ENCODE results near the gene DPP8. TPM values are rescaled to one million over a fixed set of nuclear protein-coding genes. Genes with fewer than 3 reads are reported as not detected.

Gene DPP8
- total and polyA plus RNA-seq, 2 donors (not counting 1 experiment from before 2014, with no cell fraction given), result 17.1 to 65.2 TPM

DNA sequence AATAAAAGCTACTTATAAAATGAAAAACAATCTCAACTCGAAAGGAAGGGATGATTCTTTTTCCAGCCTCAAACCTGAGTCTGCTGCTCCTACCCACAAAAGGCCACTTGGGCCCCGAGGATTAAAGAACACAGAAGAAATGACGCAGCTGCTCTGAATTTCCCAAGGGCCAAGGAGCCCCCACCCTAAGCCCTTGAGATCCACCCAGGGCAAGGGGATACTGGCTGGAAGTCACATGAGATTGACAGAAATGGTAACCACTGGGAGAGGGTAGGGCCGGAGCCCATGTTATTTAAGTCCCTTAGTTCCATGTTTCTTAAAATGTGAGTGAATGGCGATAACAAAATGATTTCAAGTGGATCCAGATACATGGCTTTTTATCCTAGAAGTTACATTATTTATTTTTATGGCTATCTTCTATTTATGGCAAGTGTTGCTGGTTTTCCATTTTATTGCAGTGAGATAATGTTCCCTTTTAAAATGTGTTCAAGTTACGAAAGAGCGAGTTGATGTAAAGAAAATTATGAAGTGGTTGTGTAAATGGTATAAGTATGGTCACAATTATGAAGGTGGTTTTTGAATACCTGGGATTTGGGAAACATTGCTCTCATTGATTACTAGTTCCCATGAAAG, 111.6 kb downstream of the DPP8 start:
- H3K4me3 ChIP-seq (ENCODE audit: control extremely low read depth in 1 of 5, extremely low read depth in 1 of 5, insufficient read depth in 1 of 5, low read depth in 2 of 5, low read length in 4 of 5), result no peak overlapping the region
- WGBS (ENCODE audit: insufficient coverage), result 100% methylated on average over 1 of the region's 7 CpGs
- intact Hi-C loops (cut with micrococcal nuclease), result no loop called here
- H3K9me3 Mint-ChIP-seq (ENCODE audit: insufficient read depth), result no peaks in the 10 kb centered on the region
- peaks cover 0 to 23% (median 4%) of the 10 kb centered on the region in 4 experiments for H3K27me3 ChIP-seq (replicated peaks in 1 of 4; ENCODE audit: control extremely low read depth in 1 of 4, control insufficient read depth in 3 of 4, insufficient read depth in 4 of 4, low read length in 3 of 4)
- H3K79me2 ChIP-seq (ENCODE audit: control insufficient read depth, insufficient read depth, low read length), result no peaks in the 10 kb centered on the region
- H3K4me1 Mint-ChIP-seq, result peaks cover 11% of the 10 kb centered on the region
- no peaks in the 10 kb centered on the region for H4K20me1 ChIP-seq (ENCODE audit: control insufficient read depth, insufficient read depth, low read length, poor library complexity, severe bottlenecking)
- H3K27me3 Mint-ChIP-seq, result peaks cover 20% of the 10 kb centered on the region
- no peak for DNase-seq
- H3K9ac ChIP-seq (ENCODE audit: low read length), result no peak overlapping the region
- H3K4me1 ChIP-seq (ENCODE audit: control insufficient read depth in 2 of 2, insufficient read depth in 2 of 2, low read length in 2 of 2), result peaks cover 8 to 11% of the 10 kb centered on the region in 2 donors
- H3K27ac Mint-ChIP-seq, result no peak overlapping the region
- H3K4me3 Mint-ChIP-seq, result no peak overlapping the region
- ATAC-seq (ENCODE audit: low read depth), result no peak
- CTCF ChIA-PET, result interaction anchor here (0.9 kb wide), 1 partner anchor 21 kb away, joined by 3 read pairs; no protein-coding TSS in a partner anchor
- no peak overlapping the region for H2AFZ ChIP-seq (ENCODE audit: insufficient read depth, low read depth, low read length, poor library complexity, severe bottlenecking)
- no peak overlapping the region for H3K27ac ChIP-seq (ENCODE audit: low read length in 2 of 2)
- H3K4me2 ChIP-seq (replicated peaks; ENCODE audit: low read depth, low read length, poor library complexity, severe bottlenecking), result no peak overlapping the region
- TF ChIP-seq EZH2 (IDR thresholded peaks at IDR 0.05; ENCODE audit: borderline replicate concordance, insufficient read depth, low read depth, low read length, poor library complexity, severe bottlenecking), result no peak
- TF ChIP-seq, protein P1, sequence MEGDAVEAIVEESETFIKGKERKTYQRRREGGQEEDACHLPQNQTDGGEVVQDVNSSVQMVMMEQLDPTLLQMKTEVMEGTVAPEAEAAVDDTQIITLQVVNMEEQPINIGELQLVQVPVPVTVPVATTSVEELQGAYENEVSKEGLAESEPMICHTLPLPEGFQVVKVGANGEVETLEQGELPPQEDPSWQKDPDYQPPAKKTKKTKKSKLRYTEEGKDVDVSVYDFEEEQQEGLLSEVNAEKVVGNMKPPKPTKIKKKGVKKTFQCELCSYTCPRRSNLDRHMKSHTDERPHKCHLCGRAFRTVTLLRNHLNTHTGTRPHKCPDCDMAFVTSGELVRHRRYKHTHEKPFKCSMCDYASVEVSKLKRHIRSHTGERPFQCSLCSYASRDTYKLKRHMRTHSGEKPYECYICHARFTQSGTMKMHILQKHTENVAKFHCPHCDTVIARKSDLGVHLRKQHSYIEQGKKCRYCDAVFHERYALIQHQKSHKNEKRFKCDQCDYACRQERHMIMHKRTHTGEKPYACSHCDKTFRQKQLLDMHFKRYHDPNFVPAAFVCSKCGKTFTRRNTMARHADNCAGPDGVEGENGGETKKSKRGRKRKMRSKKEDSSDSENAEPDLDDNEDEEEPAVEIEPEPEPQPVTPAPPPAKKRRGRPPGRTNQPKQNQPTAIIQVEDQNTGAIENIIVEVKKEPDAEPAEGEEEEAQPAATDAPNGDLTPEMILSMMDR (IDR thresholded peaks at IDR 0.05), result no peak
- H3K36me3 ChIP-seq (replicated peaks in 1 of 2; ENCODE audit: control extremely low read depth in 1 of 2, control insufficient read depth in 1 of 2, extremely low read depth in 1 of 2, insufficient read depth in 2 of 2, low read length in 1 of 2), result no peaks in the 10 kb centered on the region
- H3K9me3 ChIP-seq (ENCODE audit: control extremely low read depth in 1 of 3, control insufficient read depth in 2 of 3, insufficient read depth in 1 of 3, low read length in 2 of 3), result no peaks in the 10 kb centered on the region
- POLR2A ChIA-PET, result no interaction called here

DNA sequence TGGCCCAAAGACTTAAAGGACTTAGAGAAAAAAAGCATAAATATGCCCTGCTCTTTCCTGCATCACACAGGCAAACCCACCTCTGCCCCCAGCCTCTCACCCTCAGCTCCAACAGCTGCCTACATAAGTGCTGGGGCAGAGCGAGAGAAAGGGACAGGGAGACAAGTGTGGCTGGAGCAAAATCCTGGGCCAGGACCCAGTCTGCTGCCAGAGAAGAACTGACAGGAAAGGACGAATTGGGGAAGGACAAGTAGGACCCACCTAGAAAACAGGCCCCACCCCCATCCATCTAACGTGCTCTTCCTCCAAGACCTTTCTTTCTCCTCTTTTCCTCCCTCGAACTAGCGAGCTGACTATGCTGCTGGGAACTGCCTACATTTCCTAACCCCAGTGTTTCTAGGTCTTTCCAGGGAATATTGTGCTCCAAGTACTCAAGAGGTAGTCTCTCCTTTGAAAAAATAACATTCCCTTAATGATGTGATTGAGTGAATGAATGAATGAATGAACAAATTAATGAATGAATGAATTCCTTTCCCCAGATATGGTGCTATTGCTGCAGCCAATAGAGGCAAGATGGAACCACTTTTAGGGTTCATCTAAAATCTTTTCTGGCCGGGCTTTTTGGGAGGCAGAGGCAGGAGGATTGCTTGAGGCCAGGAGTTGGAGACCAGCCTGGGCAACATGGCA, 113.2 kb downstream of the DPP8 start:
- H3K27ac Mint-ChIP-seq, result no peak overlapping the region
- H3K4me1 Mint-ChIP-seq, result peaks cover 6% of the 10 kb centered on the region
- no peak for ATAC-seq (ENCODE audit: low read depth)
- H3K9me3 Mint-ChIP-seq (ENCODE audit: insufficient read depth), result no peaks in the 10 kb centered on the region
- intact Hi-C loops (cut with micrococcal nuclease), result no loop called here
- Histone ChIP-seq H3K36me3 (replicated peaks in 1 of 2; ENCODE audit: control extremely low read depth in 1 of 2, control insufficient read depth in 1 of 2, extremely low read depth in 1 of 2, insufficient read depth in 2 of 2, low read length in 1 of 2) (no peaks in the 10 kb centered on the region), H3K79me2 (ENCODE audit: control insufficient read depth, insufficient read depth, low read length) (no peaks in the 10 kb centered on the region), H3K4me3 (ENCODE audit: control extremely low read depth in 1 of 5, extremely low read depth in 1 of 5, insufficient read depth in 1 of 5, low read depth in 2 of 5, low read length in 4 of 5) (no peak overlapping the region), H3K4me1 (ENCODE audit: control insufficient read depth in 2 of 2, insufficient read depth in 2 of 2, low read length in 2 of 2) (peaks cover 5 to 6% of the 10 kb centered on the region in 2 donors), H3K9me3 (ENCODE audit: control extremely low read depth in 1 of 3, control insufficient read depth in 2 of 3, insufficient read depth in 1 of 3, low read length in 2 of 3) (no peaks in the 10 kb centered on the region), H3K27me3 (replicated peaks in 1 of 4; ENCODE audit: control extremely low read depth in 1 of 4, control insufficient read depth in 3 of 4, insufficient read depth in 4 of 4, low read length in 3 of 4) (peaks cover 0 to 12% (median 3%) of the 10 kb centered on the region in 4 experiments), H4K20me1 (ENCODE audit: control insufficient read depth, insufficient read depth, low read length, poor library complexity, severe bottlenecking) (no peaks in the 10 kb centered on the region), H3K27ac (ENCODE audit: low read length in 2 of 2) (no peak overlapping the region), H3K9ac (ENCODE audit: low read length) (no peak overlapping the region), H2AFZ (ENCODE audit: insufficient read depth, low read depth, low read length, poor library complexity, severe bottlenecking) (no peak overlapping the region), H3K4me2 (replicated peaks; ENCODE audit: low read depth, low read length, poor library complexity, severe bottlenecking) (no peak overlapping the region)
- CTCF ChIA-PET, result interaction anchor here (0.8 kb wide), 2 partner anchors 172 to 930 kb away, joined by 3 to 4 read pairs; no protein-coding TSS in a partner anchor
- POLR2A ChIA-PET, result no interaction called here
- H3K27me3 Mint-ChIP-seq, result peaks cover 24% of the 10 kb centered on the region
- no peak overlapping the region for H3K4me3 Mint-ChIP-seq
- TF ChIP-seq, protein P1 (IDR thresholded peaks at IDR 0.05), result no peak
- no peak for TF ChIP-seq EZH2 (IDR thresholded peaks at IDR 0.05; ENCODE audit: borderline replicate concordance, insufficient read depth, low read depth, low read length, poor library complexity, severe bottlenecking)
- WGBS (ENCODE audit: insufficient coverage), result 89% methylated on average over 4 of the region's 6 CpGs
- DNase-seq, result no peak

All from B cell (primary cell).